Fibroblast of lung (primary cell): ENCODE measurements around the gene WWOX. TPM values are rescaled to one million over a fixed set of nuclear protein-coding genes. Genes with fewer than 3 reads are reported as not detected.

Source experiments
- DNase-seq, 2 donors: peaks; one replicate each; pipeline versions ENCODE4 v3.0.0 to v3.0.0-alpha.2; 2010; ENCODE audit warnings: low read depth in 2 of 2
- H2AFZ ChIP-seq: 2 replicates; pipeline ENCODE4 v1.5.1; 2012; ENCODE audit warnings: low read length, control low read depth, inconsistent platforms
- H3K27ac ChIP-seq: 2 replicates; pipeline ENCODE4 v1.5.1; 2011; ENCODE audit warnings: low read length, control low read depth; ENCODE audit not compliant: insufficient read depth
- H3K27me3 ChIP-seq: 2 replicates; pipeline ENCODE4 v1.5.1; 2011; ENCODE audit warnings: mild to moderate bottlenecking, low read length; ENCODE audit not compliant: control insufficient read depth, insufficient read depth
- H3K36me3 ChIP-seq: 2 replicates; pipeline ENCODE4 v1.5.1; 2011; ENCODE audit warnings: low read length; ENCODE audit not compliant: control insufficient read depth, insufficient read depth
- H3K4me1 ChIP-seq: 2 replicates; pipeline ENCODE4 v1.5.1; 2011; ENCODE audit warnings: low read length; ENCODE audit not compliant: control insufficient read depth, insufficient read depth; ENCODE audit errors: extremely low read depth
- H3K4me2 ChIP-seq: 2 replicates; pipeline ENCODE4 v1.5.1; 2011; ENCODE audit warnings: low read length, control low read depth; ENCODE audit not compliant: insufficient read depth; ENCODE audit errors: extremely low read depth
- H3K4me3 ChIP-seq, 4 experiments: fragments of 200-600 bp in 1 of 4; sonication (generic) in 1 of 4; replicated peaks in 1 of 4; 2 replicates each; pipeline ENCODE4 v1.5.1; 2011 to 2016; ENCODE audit warnings: low read length in 4 of 4, low read depth in 3 of 4, mild to moderate bottlenecking in 3 of 4, control low read depth in 2 of 4, inconsistent platforms in 1 of 4, mixed read lengths in 1 of 4; ENCODE audit not compliant: insufficient read depth in 1 of 4; ENCODE audit errors: control extremely low read depth in 1 of 4
- H3K79me2 ChIP-seq: 2 replicates; pipeline ENCODE4 v1.5.1; 2012; ENCODE audit warnings: mild to moderate bottlenecking, low read length, inconsistent platforms; ENCODE audit not compliant: control insufficient read depth, insufficient read depth
- H3K9ac ChIP-seq: 2 replicates; pipeline ENCODE4 v1.5.1; 2011; ENCODE audit warnings: mild to moderate bottlenecking, low read length, control low read depth; ENCODE audit not compliant: insufficient read depth
- H3K9me3 ChIP-seq: 2 replicates; pipeline ENCODE4 v1.5.1; 2012; ENCODE audit warnings: low read depth, low read length; ENCODE audit not compliant: control insufficient read depth, insufficient read depth
- H4K20me1 ChIP-seq: 2 replicates; pipeline ENCODE4 v1.5.1; 2011; ENCODE audit warnings: low read length; ENCODE audit not compliant: control insufficient read depth, insufficient read depth; ENCODE audit errors: extremely low read depth
- CTCF ChIP-seq, 2 donors: IDR thresholded peaks in 1 of 2; conservative IDR thresholded peaks in 1 of 2; 1 replicate in 1 of 2; 2 replicates in 1 of 2; pipeline ENCODE4 v1.5.1; 2011 to 2012; ENCODE audit warnings: low read length in 2 of 2, control low read depth in 1 of 2, inconsistent platforms in 1 of 2, low read depth in 1 of 2, mild to moderate bottlenecking in 1 of 2
- EZH2 ChIP-seq: IDR thresholded peaks from 2 replicates; pipeline ENCODE4 v1.5.1; 2012; ENCODE audit warnings: low read length, control low read depth, mild to moderate bottlenecking; ENCODE audit errors: missing control alignments
- polyA plus RNA-seq, 2 donors: library from polyadenylated mRNA; depleted of rRNA in 1 of 2; stranded (reverse) in 1 of 2; unstranded in 1 of 2; fragments of >200 nt; gene quantifications; 2 replicates each; pipeline ENCODE4 v1.2.1, GENCODE V29; 2011 to 2012; ENCODE audit warnings: missing spikeins in 1 of 2
- total RNA-seq: library from RNA; depleted of rRNA; stranded (reverse); fragments of >200 nt; gene quantifications from 2 replicates; pipeline ENCODE4 v1.2.1, GENCODE V29; 2014

WWOX gene
- total and polyA plus RNA-seq, 2 donors (not counting 1 experiment from before 2014, with no cell fraction given), result 5.6 to 16.3 TPM

- Histone ChIP-seq H3K27ac (no peak overlapping the region), H3K27me3 (no peaks in the 10 kb centered on the region), H3K36me3 (no peaks in the 10 kb centered on the region), H3K4me1 (no peaks in the 10 kb centered on the region), H2AFZ (no peak overlapping the region), H3K79me2 (no peaks in the 10 kb centered on the region), H3K9ac (no peak overlapping the region), H3K4me3 (no peak overlapping the region), H3K4me2 (no peak overlapping the region), H3K9me3 (no peaks in the 10 kb centered on the region), H4K20me1 (no peaks in the 10 kb centered on the region)
- DNase-seq, result no peak
- TF ChIP-seq EZH2 (no peak), CTCF (conservative IDR thresholded peaks at IDR 0.05 in 1 of 2, IDR thresholded peaks at IDR 0.05 in 1 of 2; ENCODE audit: low read depth in 1 of 2, low read length in 2 of 2) (no peak)
Measured at GRCh38 chr16:78851266-78851665, 751.8 kb downstream of the WWOX start.

- Histone ChIP-seq H3K9ac (no peak overlapping the region), H3K4me2 (no peak overlapping the region), H4K20me1 (no peaks in the 10 kb centered on the region), H3K9me3 (no peaks in the 10 kb centered on the region), H3K79me2 (no peaks in the 10 kb centered on the region), H3K4me3 (no peak overlapping the region), H3K4me1 (no peaks in the 10 kb centered on the region), H3K27ac (no peak overlapping the region), H2AFZ (no peak overlapping the region), H3K36me3 (no peaks in the 10 kb centered on the region), H3K27me3 (no peaks in the 10 kb centered on the region)
- DNase-seq, result no peak
- no peak for TF ChIP-seq CTCF (conservative IDR thresholded peaks at IDR 0.05 in 1 of 2, IDR thresholded peaks at IDR 0.05 in 1 of 2; ENCODE audit: low read depth in 1 of 2, low read length in 2 of 2)
- TF ChIP-seq EZH2, result no peak
Measured at GRCh38 chr16:78852081-78852635, 752.7 kb downstream of the WWOX start.

GRCh38 chr16:78862022-78862421 is 762.6 kb downstream of the WWOX start:
- no peaks in the 10 kb centered on the region for H3K36me3 ChIP-seq
- no peak for DNase-seq

More at GRCh38 chr16:78862022-78862421, 762.6 kb downstream of the WWOX start:
- H3K9ac ChIP-seq, result no peak overlapping the region
- H3K79me2 ChIP-seq, result no peaks in the 10 kb centered on the region
- H3K9me3 ChIP-seq, result no peaks in the 10 kb centered on the region
- no peak overlapping the region for H3K27ac ChIP-seq
- no peak overlapping the region for H3K4me2 ChIP-seq
- no peak overlapping the region for H2AFZ ChIP-seq
- H3K4me3 ChIP-seq, result no peak overlapping the region
- no peaks in the 10 kb centered on the region for H4K20me1 ChIP-seq
- no peaks in the 10 kb centered on the region for H3K27me3 ChIP-seq
- TF ChIP-seq CTCF (conservative IDR thresholded peaks at IDR 0.05 in 1 of 2, IDR thresholded peaks at IDR 0.05 in 1 of 2; ENCODE audit: low read depth in 1 of 2, low read length in 2 of 2) (no peak), EZH2 (no peak)
- no peaks in the 10 kb centered on the region for H3K4me1 ChIP-seq
